SK-N-SH (cell line): ENCODE results near the gene RTP2.

ENCODE experiments used
- CTCF ChIP-seq: fragments of 200-600 bp; sonication (generic); IDR thresholded peaks from 2 replicates; pipeline ENCODE4 v1.6.1; 2017; ENCODE audit warnings: antibody characterized with exemption, mild to moderate bottlenecking, moderate library complexity
- EP300 ChIP-seq, 2 experiments: IDR thresholded peaks; 2 replicates each; pipeline versions ENCODE4 v1.4.0 to v1.6.1; 2012; ENCODE audit warnings: borderline replicate concordance in 1 of 2, low read depth in 1 of 2, low read length in 1 of 2
- FOSL2 ChIP-seq: IDR thresholded peaks from 2 replicates; pipeline ENCODE4 v1.4.0; 2012; ENCODE audit warnings: low read depth, mild to moderate bottlenecking, moderate library complexity, borderline replicate concordance
- MEF2A ChIP-seq: IDR thresholded peaks from 2 replicates; pipeline ENCODE4 v1.4.0; 2012; ENCODE audit warnings: low read depth, borderline replicate concordance
- POLR2AphosphoS5 ChIP-seq: IDR thresholded peaks from 2 replicates; pipeline ENCODE4 v1.6.1; 2012; ENCODE audit warnings: low read depth, low read length
- REST ChIP-seq: IDR thresholded peaks from 2 replicates; pipeline ENCODE4 v1.6.1; 2012; ENCODE audit warnings: mild to moderate bottlenecking, low read depth, low read length, moderate library complexity
- SIN3A ChIP-seq: IDR thresholded peaks from 2 replicates; pipeline ENCODE4 v1.6.1; 2012; ENCODE audit warnings: low read depth, mild to moderate bottlenecking, low read length, moderate library complexity, borderline replicate concordance
- TF ChIP-seq, protein P1 (sequence below): IDR thresholded peaks from 2 replicates; pipeline ENCODE4 v1.4.0; 2012; ENCODE audit warnings: low read depth

DNA sequence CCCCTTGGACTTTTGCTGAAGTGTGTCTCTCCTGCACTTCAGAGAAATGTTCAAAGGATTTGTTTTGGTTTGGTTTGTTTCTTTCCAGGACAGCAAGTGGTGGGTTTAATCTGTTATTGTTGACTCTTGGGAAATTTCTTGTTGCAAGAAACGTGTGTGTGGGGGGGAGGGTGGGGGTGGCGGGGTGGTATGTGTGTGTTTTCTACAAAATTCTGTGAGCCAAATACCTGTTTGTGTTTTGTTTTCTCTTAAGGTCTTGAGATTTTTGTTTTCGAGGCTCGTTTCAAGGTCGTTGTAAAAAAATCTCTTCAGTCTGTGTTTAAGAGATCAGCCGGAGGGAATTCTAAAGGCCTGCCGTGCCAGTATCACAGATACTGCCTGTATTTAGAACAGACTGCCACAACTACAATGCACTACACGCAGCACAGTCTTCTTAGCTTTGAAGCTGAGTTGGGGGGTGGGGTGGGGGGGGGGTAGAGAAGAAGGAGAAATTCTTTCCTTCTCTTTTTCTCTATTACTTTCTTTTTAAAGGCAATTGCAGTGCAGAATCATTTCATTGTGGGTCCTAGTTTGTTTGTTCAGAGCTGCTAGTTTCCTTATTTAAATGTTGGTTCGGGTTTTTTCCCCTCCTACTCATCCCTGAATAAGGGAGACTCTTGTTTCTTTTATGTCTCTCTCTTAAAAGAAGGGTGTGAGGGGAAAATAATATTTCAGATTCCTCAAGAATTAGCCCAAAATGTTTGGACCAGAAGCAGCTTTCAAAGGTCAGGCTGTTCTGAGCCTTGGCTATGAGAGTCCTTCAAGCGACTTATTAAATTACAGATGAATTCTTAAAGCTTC, 44.3 kb upstream of the RTP2 start:
- TF ChIP-seq CTCF (no peak), POLR2AphosphoS5 (no peak), MEF2A (no peak), EP300 (IDR thresholded peaks at IDR 0.05; ENCODE audit: borderline replicate concordance in 1 of 2, low read depth in 1 of 2, low read length in 1 of 2) (no peak), REST (no peak), SIN3A (no peak), FOSL2 (no peak)
- TF ChIP-seq, protein P1, sequence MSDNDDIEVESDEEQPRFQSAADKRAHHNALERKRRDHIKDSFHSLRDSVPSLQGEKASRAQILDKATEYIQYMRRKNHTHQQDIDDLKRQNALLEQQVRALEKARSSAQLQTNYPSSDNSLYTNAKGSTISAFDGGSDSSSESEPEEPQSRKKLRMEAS, result no peak
